OCI-LY7 (cell line): Measurements from ENCODE around the gene NRXN2. TPM values are rescaled to one million over a fixed set of nuclear protein-coding genes. Genes with fewer than 3 reads are reported as not detected.
"Not testable (repeated sequence)": the region's sequence is repeated elsewhere in the genome, so short reads cannot be mapped to it uniquely, and the experiment has no call there.

ENCODE experiments used
- BruUV-seq: library from RNA; stranded (reverse); fragments of 400-500 nt; replicated peaks from 2 replicates; lab custom pipeline; 2021; lab: Mats Ljungman, UMichigan
- CTCF ChIA-PET: fragments of 300-600 bp; sonication (Branson Sonifier 250); formaldehyde crosslinking; loops from one replicate; lab custom pipeline; 2022; ENCODE audit warnings: antibody characterized with exemption; ENCODE audit not compliant: unreplicated experiment; lab: Charles Lee
- POLR2A ChIA-PET: fragments of 300-600 bp; sonication (Branson Sonifier 250); formaldehyde crosslinking; loops from one replicate; lab custom pipeline; 2022; ENCODE audit warnings: antibody characterized with exemption; lab: Charles Lee
- DNase-seq: peaks from one replicate; pipeline ENCODE4 v3.0.0-alpha.2; 2015; ENCODE audit warnings: low spot score
- H2AFZ ChIP-seq: fragments of 200-600 bp; sonication (generic), shearing (Covaris generic); 2 replicates; pipeline ENCODE4 v1.6.1; 2014; ENCODE audit warnings: mild to moderate bottlenecking, antibody characterized with exemption, low read length, moderate library complexity
- H3K27ac ChIP-seq: fragments of 200-600 bp; sonication (generic); 2 replicates; pipeline ENCODE4 v1.5.1; 2014; ENCODE audit warnings: mixed run types, low read depth, mild to moderate bottlenecking, moderate library complexity, low read length, inconsistent platforms; ENCODE audit not compliant: poor library complexity, severe bottlenecking
- H3K36me3 ChIP-seq: fragments of 200-600 bp; sonication (generic); 2 replicates; pipeline ENCODE4 v1.6.1; 2014; ENCODE audit warnings: mild to moderate bottlenecking, antibody characterized with exemption, low read length, moderate library complexity, mixed read lengths; ENCODE audit not compliant: insufficient read depth
- H3K4me1 ChIP-seq: fragments of 200-600 bp; sonication (generic); 2 replicates; pipeline ENCODE4 v1.5.1; 2014; ENCODE audit warnings: mild to moderate bottlenecking, low read length; ENCODE audit not compliant: insufficient read depth, poor library complexity, severe bottlenecking
- H3K4me2 ChIP-seq: fragments of 200-600 bp; sonication (generic); 2 replicates; pipeline ENCODE4 v1.6.1; 2014; ENCODE audit warnings: mild to moderate bottlenecking, low read length
- H3K4me3 ChIP-seq: fragments of 200-600 bp; sonication (generic); 2 replicates; pipeline ENCODE4 v1.5.1; 2014; ENCODE audit warnings: mild to moderate bottlenecking, low read depth, low read length; ENCODE audit not compliant: poor library complexity, severe bottlenecking
- H3K79me2 ChIP-seq: fragments of 200-600 bp; sonication (generic); 2 replicates; pipeline ENCODE4 v1.6.1; 2016; ENCODE audit warnings: low read depth, mild to moderate bottlenecking, low read length, moderate library complexity, mixed read lengths; ENCODE audit not compliant: insufficient read depth
- H3K9me2 ChIP-seq: fragments of 200-600 bp; sonication (generic); 2 replicates; pipeline ENCODE4 v1.6.1; 2016; ENCODE audit warnings: mild to moderate bottlenecking, low read length, mixed read lengths; ENCODE audit not compliant: insufficient read depth
- H3K9me3 ChIP-seq: fragments of 200-600 bp; sonication (generic); 2 replicates; pipeline ENCODE4 v1.6.1; 2014; ENCODE audit warnings: mild to moderate bottlenecking, mixed run types, low read length, mixed read lengths
- H4K20me1 ChIP-seq: fragments of 200-600 bp; sonication (generic); 2 replicates; pipeline ENCODE4 v1.6.1; 2014; ENCODE audit warnings: mild to moderate bottlenecking, antibody characterized with exemption, low read length, moderate library complexity, mixed read lengths; ENCODE audit not compliant: insufficient read depth
- CTCF ChIP-seq: fragments of 200-600 bp; sonication (generic); conservative IDR thresholded peaks from 2 replicates; pipeline ENCODE4 v1.5.1; 2014; ENCODE audit warnings: mild to moderate bottlenecking, antibody characterized with exemption, low read length, moderate library complexity, mixed read lengths
- EZH2phosphoT487 ChIP-seq: fragments of 200-600 bp; sonication (generic); IDR thresholded peaks from 2 replicates; pipeline ENCODE4 v1.6.1; 2018; ENCODE audit warnings: low read depth, borderline replicate concordance, mild to moderate bottlenecking, mixed run types, antibody characterized with exemption, low read length, moderate library complexity, mixed read lengths
- intact Hi-C: fragments of 100-400 bp; cut with micrococcal nuclease; formaldehyde crosslinking; loops from one replicate; pipeline ENCODE4 v1.10.0; 2022; ENCODE audit not compliant: unreplicated experiment
- total RNA-seq, 2 experiments: library from RNA; depleted of rRNA in 1 of 2; stranded (reverse); fragments of >200 nt in 1 of 2; shearing (Covaris generic) in 1 of 2; gene quantifications; 2 replicates each; pipeline ENCODE4 v1.2.3, GENCODE V29; 2014 to 2022

The NRXN2 gene
- total RNA-seq, 2 experiments from 2014 or later = 2.4 to 3.3 TPM

GRCh38 chr11:64561984-64562722 lies 160.8 kb downstream of the NRXN2 start:
- TF ChIP-seq EZH2phosphoT487 (no peak), CTCF (no peak)
- H3K36me3 ChIP-seq = no peaks in the 10 kb centered on the region
- H4K20me1 ChIP-seq = no peaks in the 10 kb centered on the region
- no TSS peak for BruUV-seq
- ChIA-PET POLR2A (no interaction called here), CTCF (no interaction called here)
- no peak for DNase-seq
- intact Hi-C loops = no loop called here
- no peaks in the 10 kb centered on the region for H3K79me2 ChIP-seq
- no peak overlapping the region for H2AFZ ChIP-seq
- H3K4me2 ChIP-seq = no peak overlapping the region
- peaks cover 14% of the 10 kb centered on the region for H3K4me1 ChIP-seq
- H3K9me3 ChIP-seq = no peaks in the 10 kb centered on the region
- no peak overlapping the region for H3K27ac ChIP-seq
- no peaks in the 10 kb centered on the region for H3K9me2 ChIP-seq
- no peak overlapping the region for H3K4me3 ChIP-seq

GRCh38 chr11:64561429-64561828 lies 161.6 kb downstream of the NRXN2 start:
- H3K4me2 ChIP-seq, H3K27ac ChIP-seq, BruUV-seq, CTCF ChIA-PET, H3K9me2 ChIP-seq, DNase-seq, H3K9me3 ChIP-seq, intact Hi-C loops, POLR2A ChIA-PET, H3K4me3 ChIP-seq, H2AFZ ChIP-seq, H3K4me1 ChIP-seq, H3K36me3 ChIP-seq, H3K79me2 ChIP-seq, H4K20me1 ChIP-seq: not testable (repeated sequence)

GRCh38 chr11:64560941-64561340 lies 162.1 kb downstream of the NRXN2 start:
- Histone ChIP-seq H4K20me1 (no peaks in the 10 kb centered on the region), H3K36me3 (no peaks in the 10 kb centered on the region), H2AFZ (no peak overlapping the region), H3K27ac (no peak overlapping the region), H3K79me2 (no peaks in the 10 kb centered on the region), H3K4me3 (no peak overlapping the region), H3K4me2 (no peak overlapping the region), H3K4me1 (peaks cover 3% of the 10 kb centered on the region), H3K9me3 (no peaks in the 10 kb centered on the region), H3K9me2 (no peaks in the 10 kb centered on the region)
- ChIA-PET POLR2A (no interaction called here), CTCF (no interaction called here)
- BruUV-seq = no TSS peak
- no peak for DNase-seq
- intact Hi-C loops = no loop called here
- no peak for TF ChIP-seq CTCF
- TF ChIP-seq EZH2phosphoT487 = no peak
